Ovary (tissue), 3 donors: ENCODE data around the gene THRB.

Experiments used
- EP300 ChIP-seq: sonication (generic); formaldehyde crosslinking; IDR thresholded peaks from one replicate; pipeline ENCODE4 v1.6.1; 2017; ENCODE audit warnings: antibody characterized with exemption
- POLR2A ChIP-seq: fragments of 450-650 bp; IDR thresholded peaks from one replicate; pipeline ENCODE4 v1.6.1; 2017; ENCODE audit warnings: antibody characterized with exemption, mild to moderate bottlenecking, moderate library complexity
- TF ChIP-seq, protein P1 (sequence below), 3 donors: fragments of 450-650 bp in 2 of 3; fragments of 200-600 bp in 1 of 3; IDR thresholded peaks; one replicate each; pipeline versions ENCODE4 v1.5.1 to v1.8.0; 2016 to 2022; ENCODE audit warnings: antibody characterized with exemption in 3 of 3, mild to moderate bottlenecking in 1 of 3
- donor health status: DM: no; HTN: no; CAD: no.

DNA sequence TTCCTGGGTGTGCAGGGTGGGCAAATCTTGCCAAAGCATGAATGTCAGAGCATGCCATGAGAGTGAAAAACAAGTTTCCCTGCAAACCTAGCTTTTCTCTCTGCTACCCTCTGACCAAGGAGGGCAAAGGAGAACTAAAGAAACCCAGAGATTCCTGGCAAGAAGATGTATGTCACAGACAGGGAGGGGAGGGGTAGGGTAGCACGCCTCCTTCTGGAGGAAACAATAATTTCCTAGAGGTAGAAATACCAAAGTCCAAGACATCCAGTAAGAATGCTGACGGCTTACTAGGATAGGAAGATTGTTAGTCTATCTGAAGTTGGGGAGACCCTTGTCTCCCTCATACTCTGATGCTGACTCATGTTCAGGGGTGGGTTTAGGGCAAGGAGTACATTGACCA, 345.6 kb downstream of the THRB start:
- TF ChIP-seq, protein P1, sequence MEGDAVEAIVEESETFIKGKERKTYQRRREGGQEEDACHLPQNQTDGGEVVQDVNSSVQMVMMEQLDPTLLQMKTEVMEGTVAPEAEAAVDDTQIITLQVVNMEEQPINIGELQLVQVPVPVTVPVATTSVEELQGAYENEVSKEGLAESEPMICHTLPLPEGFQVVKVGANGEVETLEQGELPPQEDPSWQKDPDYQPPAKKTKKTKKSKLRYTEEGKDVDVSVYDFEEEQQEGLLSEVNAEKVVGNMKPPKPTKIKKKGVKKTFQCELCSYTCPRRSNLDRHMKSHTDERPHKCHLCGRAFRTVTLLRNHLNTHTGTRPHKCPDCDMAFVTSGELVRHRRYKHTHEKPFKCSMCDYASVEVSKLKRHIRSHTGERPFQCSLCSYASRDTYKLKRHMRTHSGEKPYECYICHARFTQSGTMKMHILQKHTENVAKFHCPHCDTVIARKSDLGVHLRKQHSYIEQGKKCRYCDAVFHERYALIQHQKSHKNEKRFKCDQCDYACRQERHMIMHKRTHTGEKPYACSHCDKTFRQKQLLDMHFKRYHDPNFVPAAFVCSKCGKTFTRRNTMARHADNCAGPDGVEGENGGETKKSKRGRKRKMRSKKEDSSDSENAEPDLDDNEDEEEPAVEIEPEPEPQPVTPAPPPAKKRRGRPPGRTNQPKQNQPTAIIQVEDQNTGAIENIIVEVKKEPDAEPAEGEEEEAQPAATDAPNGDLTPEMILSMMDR (IDR thresholded peaks at IDR 0.05), result no peak
- TF ChIP-seq POLR2A (no peak), EP300 (no peak)
